Activated CD8-positive, alpha-beta T cell treated with anti-CD3 and anti-CD28 coated beads for 36 hours (primary cell): ENCODE results near the gene CNPY3. TPM values are rescaled to one million over a fixed set of nuclear protein-coding genes. Genes with fewer than 3 reads are reported as not detected.
A peak's percentile ranks its signal among the peaks of the same experiment; 100 is the strongest.

ENCODE experiments used
- ATAC-seq: fragments of 200-7000 bp; cut with Tn5 transposase; one replicate; pipeline ENCODE4 v1.10.0; 2021; ENCODE audit warnings: mild to moderate bottlenecking, moderate library complexity
- CTCF ChIA-PET: fragments of 350-600 bp; sonication (Branson Sonifier 250); formaldehyde crosslinking; loops from one replicate; lab custom pipeline; 2021; ENCODE audit warnings: antibody characterized with exemption; lab: Charles Lee
- POLR2A ChIA-PET: fragments of 350-600 bp; sonication (Branson Sonifier 250); formaldehyde crosslinking; loops from one replicate; lab custom pipeline; 2021; ENCODE audit warnings: antibody characterized with exemption; lab: Charles Lee
- DNase-seq: peaks from one replicate; pipeline ENCODE4 v3.0.0-alpha.2; 2020
- H3K27ac Mint-ChIP-seq: one replicate; pipeline ENCODE4 v1.8.0; 2021; ENCODE audit warnings: mild to moderate bottlenecking, mixed read lengths
- H3K27me3 Mint-ChIP-seq: one replicate; pipeline ENCODE4 v1.8.0; 2021; ENCODE audit warnings: mixed read lengths
- H3K36me3 Mint-ChIP-seq: one replicate; pipeline ENCODE4 v1.8.0; 2021; ENCODE audit warnings: low read depth, mixed read lengths
- H3K4me1 Mint-ChIP-seq: one replicate; pipeline ENCODE4 v1.8.0; 2021; ENCODE audit warnings: low read depth, mixed read lengths
- H3K4me3 Mint-ChIP-seq: one replicate; pipeline ENCODE4 v1.8.0; 2021; ENCODE audit warnings: mild to moderate bottlenecking, moderate library complexity, mixed read lengths
- H3K9me3 Mint-ChIP-seq: one replicate; pipeline ENCODE4 v1.8.0; 2021; ENCODE audit warnings: mixed read lengths
- intact Hi-C: fragments of 100-400 bp; cut with micrococcal nuclease; formaldehyde crosslinking; loops from one replicate; pipeline ENCODE4 v1.10.0; 2022
- total RNA-seq, 2 experiments: library from RNA; stranded (reverse); gene quantifications; one replicate each; pipeline ENCODE4 v1.2.3, GENCODE V29; 2021
- TF ChIP-seq, protein P1 (sequence below): fragments of 200-600 bp; IDR thresholded peaks from one replicate; pipeline ENCODE4 v1.8.0; 2022; ENCODE audit warnings: antibody characterized with exemption, mild to moderate bottlenecking

CNPY3 gene
- total RNA-seq, 2 experiments from 2014 or later, result 46.2 to 46.8 TPM

DNA sequence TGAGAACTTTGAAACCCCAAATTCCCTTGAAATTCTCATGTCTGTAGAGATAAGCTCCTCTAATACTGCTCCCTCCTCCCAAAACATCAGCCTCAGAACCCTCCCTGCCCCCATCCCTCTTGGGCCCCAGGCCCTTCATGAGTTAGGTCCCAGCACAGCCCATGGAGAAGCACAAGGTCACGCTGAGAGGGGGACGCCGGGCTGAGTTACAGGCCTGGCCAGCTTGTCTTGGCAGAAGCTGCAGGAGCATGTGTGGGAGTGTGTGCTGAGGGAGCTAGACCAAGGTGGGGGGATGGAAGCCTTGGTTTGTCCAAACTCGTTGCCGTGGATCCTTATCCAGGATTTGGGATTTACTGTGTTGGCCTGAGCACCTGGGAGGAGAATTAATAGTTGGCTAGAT is 21.9 kb upstream of the CNPY3 start:
- ATAC-seq, result no peak
- ChIA-PET POLR2A (interaction anchor here (1.6 kb wide), 1 partner anchor 17 kb away, joined by 4 read pairs; a partner anchor contains a TSS), CTCF (interaction anchor here (2.2 to 3.6 kb wide), 2 partner anchors 8 to 236 kb away, joined by 8 to 12 read pairs; no protein-coding TSS in a partner anchor)
- Mint-ChIP-seq H3K36me3 (no peaks in the 10 kb centered on the region), H3K27me3 (peaks cover 5% of the 10 kb centered on the region), H3K4me3 (no peak overlapping the region), H3K4me1 (peaks cover 4% of the 10 kb centered on the region), H3K9me3 (no peaks in the 10 kb centered on the region), H3K27ac (no peak overlapping the region)
- no peak for DNase-seq
- TF ChIP-seq, protein P1, sequence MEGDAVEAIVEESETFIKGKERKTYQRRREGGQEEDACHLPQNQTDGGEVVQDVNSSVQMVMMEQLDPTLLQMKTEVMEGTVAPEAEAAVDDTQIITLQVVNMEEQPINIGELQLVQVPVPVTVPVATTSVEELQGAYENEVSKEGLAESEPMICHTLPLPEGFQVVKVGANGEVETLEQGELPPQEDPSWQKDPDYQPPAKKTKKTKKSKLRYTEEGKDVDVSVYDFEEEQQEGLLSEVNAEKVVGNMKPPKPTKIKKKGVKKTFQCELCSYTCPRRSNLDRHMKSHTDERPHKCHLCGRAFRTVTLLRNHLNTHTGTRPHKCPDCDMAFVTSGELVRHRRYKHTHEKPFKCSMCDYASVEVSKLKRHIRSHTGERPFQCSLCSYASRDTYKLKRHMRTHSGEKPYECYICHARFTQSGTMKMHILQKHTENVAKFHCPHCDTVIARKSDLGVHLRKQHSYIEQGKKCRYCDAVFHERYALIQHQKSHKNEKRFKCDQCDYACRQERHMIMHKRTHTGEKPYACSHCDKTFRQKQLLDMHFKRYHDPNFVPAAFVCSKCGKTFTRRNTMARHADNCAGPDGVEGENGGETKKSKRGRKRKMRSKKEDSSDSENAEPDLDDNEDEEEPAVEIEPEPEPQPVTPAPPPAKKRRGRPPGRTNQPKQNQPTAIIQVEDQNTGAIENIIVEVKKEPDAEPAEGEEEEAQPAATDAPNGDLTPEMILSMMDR, result no peak
- intact Hi-C loops, result loop anchor here (10.0 kb wide), 1 partner anchor 147 kb away; the partner anchor contains the start of genes CUL7, KLC4 and MRPL2

DNA sequence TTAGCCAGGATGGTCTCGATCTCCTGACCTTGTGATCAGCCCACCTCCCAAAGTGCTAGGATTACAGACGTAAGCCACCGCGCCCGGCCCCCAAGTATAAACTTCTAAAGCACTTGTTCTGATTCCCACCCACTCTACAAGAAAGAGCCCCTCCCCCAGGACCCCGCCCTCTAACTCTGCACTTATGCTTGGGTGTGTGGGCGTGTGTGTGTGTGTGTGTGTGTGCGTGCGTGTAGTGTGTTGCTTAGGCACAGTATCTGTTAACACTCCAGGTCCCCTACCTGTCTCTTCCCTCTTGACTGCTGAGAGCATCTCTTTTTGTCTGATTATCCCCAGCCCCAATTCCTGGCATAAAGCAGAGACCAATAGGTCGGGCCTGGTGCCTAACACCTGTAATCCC is 19.4 kb upstream of the CNPY3 start:
- ATAC-seq, result no peak
- no peak overlapping the region for H3K27ac Mint-ChIP-seq
- H3K27me3 Mint-ChIP-seq, result peaks cover 10% of the 10 kb centered on the region
- ChIA-PET CTCF (interaction anchor here (1.6 to 1.7 kb wide), 2 partner anchors 8 to 19 kb away, joined by 5 to 13 read pairs; partner anchors contain the start of gene CNPY3), POLR2A (no interaction called here)
- no peaks in the 10 kb centered on the region for H3K36me3 Mint-ChIP-seq
- peak; percentile 29 for DNase-seq
- no peaks in the 10 kb centered on the region for H3K9me3 Mint-ChIP-seq
- no peak overlapping the region for H3K4me3 Mint-ChIP-seq
- intact Hi-C loops, result loop anchor here (10.0 kb wide), 1 partner anchor 145 kb away; the partner anchor contains the start of genes CUL7, KLC4 and MRPL2
- TF ChIP-seq, protein P1, result no peak
- H3K4me1 Mint-ChIP-seq, result peaks cover 4% of the 10 kb centered on the region

DNA sequence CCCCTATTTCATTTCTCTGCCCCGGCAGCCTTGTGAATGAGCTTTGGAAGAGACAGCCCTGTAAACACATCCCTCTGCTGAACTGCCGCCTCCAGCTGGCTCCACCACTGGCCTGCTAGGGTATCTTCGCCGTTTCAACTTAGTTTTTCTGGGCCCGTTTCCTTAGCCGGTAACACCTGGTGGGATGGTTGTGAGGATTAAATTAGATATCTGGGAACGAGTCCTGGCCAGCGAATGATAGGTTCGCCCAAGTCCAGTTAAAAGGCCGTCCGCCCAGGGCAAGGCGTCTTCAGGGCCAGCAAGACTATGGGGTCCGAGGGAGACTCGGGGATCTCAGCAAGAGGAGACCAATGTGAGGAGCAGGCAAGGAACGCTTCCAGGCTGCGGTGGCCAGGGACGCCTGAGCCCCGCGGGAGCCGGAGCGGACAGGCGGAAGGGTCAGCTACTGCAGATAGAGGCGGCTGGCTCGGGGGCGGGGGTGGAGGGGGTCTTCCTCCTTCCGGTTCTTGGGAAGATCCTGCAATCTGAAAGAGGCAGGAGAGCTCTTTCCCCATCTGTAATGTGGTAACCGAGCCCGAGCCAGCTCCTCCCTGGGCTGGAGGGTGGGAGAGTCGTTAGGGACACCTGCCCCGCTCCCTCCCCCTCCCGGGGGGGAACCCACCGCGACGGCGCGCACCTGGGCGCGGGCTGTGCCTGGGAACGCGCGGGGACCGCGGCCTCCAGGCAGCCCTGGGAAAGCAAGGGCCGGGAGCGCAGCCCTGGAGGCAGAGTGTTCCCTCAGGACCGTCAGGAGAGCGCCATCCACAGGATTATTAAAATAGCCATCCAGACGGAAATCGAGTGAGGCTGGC is 17.9 kb upstream of the CNPY3 start:
- peak; percentile 39 for ATAC-seq
- Mint-ChIP-seq H3K9me3 (no peaks in the 10 kb centered on the region), H3K36me3 (no peaks in the 10 kb centered on the region), H3K4me3 (peak overlapping the region; percentile 43), H3K27ac (no peak overlapping the region), H3K27me3 (peaks cover 10% of the 10 kb centered on the region), H3K4me1 (peaks cover 4% of the 10 kb centered on the region)
- CTCF ChIA-PET, result interaction anchor here (0.9 to 1.8 kb wide), 4 partner anchors 10 to 232 kb away, joined by 3 to 13 read pairs (median 4); partner anchors contain the start of gene CNPY3
- no peak for DNase-seq
- intact Hi-C loops, result no loop called here
- POLR2A ChIA-PET, result interaction anchor here (1.3 kb wide), 1 partner anchor 18 kb away, joined by 4 read pairs; the partner anchor contains the start of gene CNPY3
- TF ChIP-seq, protein P1, result no peak

DNA sequence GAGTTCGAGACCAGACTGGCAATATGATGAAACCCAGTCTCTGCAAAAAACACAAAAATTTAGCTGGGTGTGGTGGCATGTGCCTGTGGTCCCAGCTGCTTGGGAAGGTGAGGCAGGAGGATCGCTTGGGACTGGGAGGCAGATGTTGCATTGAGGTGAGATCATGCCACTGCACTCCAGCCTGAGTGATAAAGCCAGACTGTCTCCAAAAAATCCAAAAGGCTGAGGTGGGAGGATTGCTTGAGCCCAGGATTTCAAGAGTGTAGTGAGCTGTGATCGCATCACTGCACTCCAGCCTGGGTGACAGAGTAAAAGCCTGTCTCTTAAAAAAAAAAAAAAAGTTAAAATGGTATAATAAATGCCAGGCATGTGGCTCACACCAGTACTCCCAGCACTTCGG is 14.7 kb upstream of the CNPY3 start:
- H3K9me3 Mint-ChIP-seq, result no peaks in the 10 kb centered on the region
- H3K27me3 Mint-ChIP-seq, result peaks cover 10% of the 10 kb centered on the region
- TF ChIP-seq, protein P1, result no peak
- no peak for ATAC-seq
- intact Hi-C loops, result no loop called here
- ChIA-PET POLR2A (interaction anchor here (0.6 to 2.4 kb wide), 4 partner anchors 15 to 1090 kb away, joined by 3 to 7 read pairs (median 3); partner anchors contain the start of genes CNPY3 and PEX6), CTCF (interaction anchor here (0.9 to 1.2 kb wide), 4 partner anchors 14 to 229 kb away, joined by 3 to 4 read pairs (median 3); no protein-coding TSS in a partner anchor)
- H3K4me3 Mint-ChIP-seq, result no peak overlapping the region
- H3K27ac Mint-ChIP-seq, result no peak overlapping the region
- H3K36me3 Mint-ChIP-seq, result no peaks in the 10 kb centered on the region
- no peak for DNase-seq
- peaks cover 4% of the 10 kb centered on the region for H3K4me1 Mint-ChIP-seq
